ENCODE measurements around the gene CD274. TPM values are rescaled to one million over a fixed set of nuclear protein-coding genes. Genes with fewer than 3 reads are reported as not detected.
A peak's percentile ranks its signal among the peaks of the same experiment; 100 is the strongest.

The CD274 gene
- total RNA-seq, 1 donor = 1.1 TPM

DNA sequence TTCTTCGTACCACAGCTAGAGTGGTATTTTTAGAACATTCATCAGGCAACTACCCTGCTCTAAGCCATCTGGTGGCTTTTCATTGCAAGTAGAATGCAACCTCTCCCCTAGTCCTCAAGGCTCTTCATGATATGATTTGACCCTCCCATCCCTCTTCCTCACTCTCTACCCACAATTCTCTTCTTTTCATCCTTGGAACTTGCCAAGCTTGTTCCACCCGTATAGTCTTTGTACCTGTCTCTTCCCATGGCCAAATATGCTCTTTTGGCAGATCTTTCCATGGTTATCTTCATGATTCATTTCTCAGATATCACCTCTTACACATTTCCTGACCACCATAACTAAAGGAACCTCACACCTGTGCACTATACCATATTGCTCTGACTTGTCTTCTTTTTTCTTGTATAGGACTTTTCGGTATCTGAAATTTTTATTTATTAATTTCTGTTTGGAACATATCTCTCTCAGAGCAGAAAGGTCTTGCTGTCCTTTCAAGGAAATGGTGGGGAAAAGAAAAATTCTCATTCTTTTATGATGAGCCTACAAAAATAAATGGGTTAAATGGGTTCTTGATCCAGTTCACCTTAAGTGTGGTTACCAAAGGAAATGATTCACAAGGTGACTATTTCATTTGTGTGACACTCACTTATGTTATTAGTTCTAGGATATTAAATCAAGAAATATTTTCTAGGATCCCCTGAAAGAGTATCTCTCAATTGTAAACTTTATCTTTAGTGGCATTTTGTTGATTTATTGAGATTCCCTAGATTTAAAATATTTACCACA lies 3.7 kb upstream of the CD274 start:
- DNase-seq (ENCODE audit: low read depth) = no peak
- H3K4me3 ChIP-seq (ENCODE audit: low read depth, low read length) = no peak overlapping the region
- TF ChIP-seq, protein P1, sequence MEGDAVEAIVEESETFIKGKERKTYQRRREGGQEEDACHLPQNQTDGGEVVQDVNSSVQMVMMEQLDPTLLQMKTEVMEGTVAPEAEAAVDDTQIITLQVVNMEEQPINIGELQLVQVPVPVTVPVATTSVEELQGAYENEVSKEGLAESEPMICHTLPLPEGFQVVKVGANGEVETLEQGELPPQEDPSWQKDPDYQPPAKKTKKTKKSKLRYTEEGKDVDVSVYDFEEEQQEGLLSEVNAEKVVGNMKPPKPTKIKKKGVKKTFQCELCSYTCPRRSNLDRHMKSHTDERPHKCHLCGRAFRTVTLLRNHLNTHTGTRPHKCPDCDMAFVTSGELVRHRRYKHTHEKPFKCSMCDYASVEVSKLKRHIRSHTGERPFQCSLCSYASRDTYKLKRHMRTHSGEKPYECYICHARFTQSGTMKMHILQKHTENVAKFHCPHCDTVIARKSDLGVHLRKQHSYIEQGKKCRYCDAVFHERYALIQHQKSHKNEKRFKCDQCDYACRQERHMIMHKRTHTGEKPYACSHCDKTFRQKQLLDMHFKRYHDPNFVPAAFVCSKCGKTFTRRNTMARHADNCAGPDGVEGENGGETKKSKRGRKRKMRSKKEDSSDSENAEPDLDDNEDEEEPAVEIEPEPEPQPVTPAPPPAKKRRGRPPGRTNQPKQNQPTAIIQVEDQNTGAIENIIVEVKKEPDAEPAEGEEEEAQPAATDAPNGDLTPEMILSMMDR (IDR thresholded peaks at IDR 0.05; ENCODE audit: insufficient read depth, low read length) = no peak

DNA sequence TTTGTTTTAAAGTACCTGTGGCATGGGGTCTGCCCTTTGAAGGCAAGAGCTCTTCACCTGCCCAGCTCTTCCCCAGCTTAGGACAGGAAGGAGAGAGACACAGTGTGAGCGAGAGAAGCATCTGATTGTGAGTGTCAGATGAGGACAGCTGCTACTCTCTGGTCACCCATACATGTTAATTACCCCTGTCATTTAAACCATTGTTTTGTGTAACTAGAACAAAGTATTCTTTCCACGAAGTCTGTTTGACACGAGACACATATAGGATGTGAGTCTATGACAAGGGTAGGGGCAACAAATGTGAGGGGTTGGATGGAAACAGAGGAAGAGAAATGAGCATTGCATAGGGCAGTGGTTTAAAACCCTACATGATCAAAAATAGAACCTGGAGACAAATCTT lies 3.0 kb upstream of the CD274 start:
- TF ChIP-seq, protein P1 (IDR thresholded peaks at IDR 0.05; ENCODE audit: insufficient read depth, low read length) = no peak
- DNase-seq (ENCODE audit: low read depth) = no peak
- H3K4me3 ChIP-seq (ENCODE audit: low read depth, low read length) = no peak overlapping the region

DNA sequence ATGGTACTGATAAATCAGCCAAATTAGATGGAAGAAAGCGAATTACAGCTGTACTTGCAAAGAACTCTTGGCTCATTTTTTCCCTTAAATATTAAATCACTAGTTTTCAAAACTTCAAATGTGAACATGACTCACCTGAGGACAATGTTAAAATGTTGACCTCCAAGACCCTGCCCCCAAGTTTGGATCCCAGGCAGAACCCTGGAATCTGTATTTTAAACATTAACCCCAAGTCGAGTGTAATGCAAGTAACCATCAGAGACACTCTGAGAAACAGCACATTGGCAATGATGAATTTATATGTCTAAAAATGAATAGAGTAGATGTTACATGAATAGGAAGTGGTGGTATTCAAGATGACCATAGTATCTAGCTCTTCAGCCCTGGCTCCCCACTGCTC lies 2.3 kb upstream of the CD274 start:
- DNase-seq (ENCODE audit: low read depth) = no peak
- H3K4me3 ChIP-seq (ENCODE audit: low read depth, low read length) = no peak overlapping the region
- TF ChIP-seq, protein P1 (IDR thresholded peaks at IDR 0.05; ENCODE audit: insufficient read depth, low read length) = no peak

DNA sequence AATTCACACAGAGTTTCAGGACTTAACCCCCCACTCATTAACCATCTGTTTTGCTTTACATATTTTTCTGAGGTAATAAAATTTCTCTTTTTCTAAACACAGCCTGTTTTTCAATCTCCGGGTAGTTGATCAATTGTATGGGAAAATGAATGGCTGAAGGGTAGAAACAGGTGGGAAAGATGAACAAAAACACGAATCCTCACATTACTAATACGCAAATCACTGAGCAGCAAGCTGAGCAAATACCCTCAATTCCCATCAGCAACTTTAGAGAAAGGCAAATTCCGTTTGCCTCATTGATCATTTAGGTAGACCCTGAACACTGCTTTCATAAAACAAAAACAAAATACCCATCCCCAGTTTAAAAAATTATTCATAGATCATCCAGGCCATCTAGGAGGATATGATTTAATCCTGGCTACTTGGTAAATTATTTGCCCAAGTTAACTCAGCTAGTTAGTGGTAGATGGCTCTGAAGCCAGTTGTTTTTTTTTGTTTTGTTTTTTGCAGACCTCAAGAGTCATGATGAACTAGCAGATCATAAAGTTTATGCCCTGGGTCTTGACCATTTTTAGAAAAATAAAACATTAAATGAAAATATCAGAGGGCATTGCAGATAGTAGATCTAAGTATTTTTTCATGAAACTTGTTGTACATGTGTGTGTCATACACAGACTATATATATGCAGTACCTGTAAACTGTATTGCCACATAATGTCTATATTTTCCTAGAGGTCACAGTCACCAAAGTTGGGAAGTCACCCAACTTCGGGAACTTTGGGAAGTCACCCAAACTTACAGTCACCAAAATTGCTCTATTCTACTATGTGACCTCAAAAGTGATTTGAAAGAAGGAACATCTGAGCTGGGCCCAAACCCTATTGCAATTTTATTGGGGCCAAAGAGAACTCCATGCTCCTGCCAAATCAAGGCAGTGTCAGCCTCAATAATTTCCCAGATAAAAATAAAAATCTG lies 1.6 kb upstream of the CD274 start:
- no peak for DNase-seq (ENCODE audit: low read depth)
- TF ChIP-seq, protein P1 (IDR thresholded peaks at IDR 0.05; ENCODE audit: insufficient read depth, low read length) = no peak
- H3K4me3 ChIP-seq (ENCODE audit: low read depth, low read length) = no peak overlapping the region

DNA sequence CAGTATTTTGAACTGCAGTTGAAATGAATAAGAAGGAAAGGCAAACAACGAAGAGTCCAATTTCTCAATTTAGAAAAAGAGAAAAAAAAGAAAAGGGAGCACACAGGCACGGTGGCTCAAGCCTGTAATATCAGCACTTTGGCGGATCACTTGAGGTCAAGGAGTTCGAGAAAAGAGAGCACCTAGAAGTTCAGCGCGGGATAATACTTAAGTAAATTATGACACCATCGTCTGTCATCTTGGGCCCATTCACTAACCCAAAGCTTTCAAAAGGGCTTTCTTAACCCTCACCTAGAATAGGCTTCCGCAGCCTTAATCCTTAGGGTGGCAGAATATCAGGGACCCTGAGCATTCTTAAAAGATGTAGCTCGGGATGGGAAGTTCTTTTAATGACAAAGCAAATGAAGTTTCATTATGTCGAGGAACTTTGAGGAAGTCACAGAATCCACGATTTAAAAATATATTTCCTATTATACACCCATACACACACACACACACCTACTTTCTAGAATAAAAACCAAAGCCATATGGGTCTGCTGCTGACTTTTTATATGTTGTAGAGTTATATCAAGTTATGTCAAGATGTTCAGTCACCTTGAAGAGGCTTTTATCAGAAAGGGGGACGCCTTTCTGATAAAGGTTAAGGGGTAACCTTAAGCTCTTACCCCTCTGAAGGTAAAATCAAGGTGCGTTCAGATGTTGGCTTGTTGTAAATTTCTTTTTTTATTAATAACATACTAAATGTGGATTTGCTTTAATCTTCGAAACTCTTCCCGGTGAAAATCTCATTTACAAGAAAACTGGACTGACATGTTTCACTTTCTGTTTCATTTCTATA lies 602 bp upstream of the CD274 start:
- TF ChIP-seq, protein P1 (IDR thresholded peaks at IDR 0.05; ENCODE audit: insufficient read depth, low read length) = no peak
- no peak for DNase-seq (ENCODE audit: low read depth)
- H3K4me3 ChIP-seq (ENCODE audit: low read depth, low read length) = peak overlapping the region; percentile 71

DNA sequence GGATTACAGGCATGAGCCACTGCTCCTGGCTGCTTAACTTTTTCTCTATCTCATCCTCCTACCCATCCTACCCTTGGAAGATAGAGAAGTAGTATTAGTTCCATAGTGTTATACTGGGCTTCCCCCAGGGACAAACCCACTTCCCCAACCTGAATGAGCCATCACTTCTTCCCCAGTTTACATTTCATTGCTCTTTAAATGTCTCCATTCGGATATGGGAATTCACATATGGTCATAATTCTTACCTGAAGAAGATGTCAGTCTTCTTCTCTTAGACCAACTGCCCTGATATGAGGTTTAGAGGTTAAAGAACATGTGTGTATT lies 1.9 kb downstream of the CD274 start:
- DNase-seq (ENCODE audit: low read depth) = no peak
- no peak overlapping the region for H3K4me3 ChIP-seq (ENCODE audit: low read depth, low read length)
- TF ChIP-seq, protein P1 (IDR thresholded peaks at IDR 0.05; ENCODE audit: insufficient read depth, low read length) = no peak
